Activated B cell treated with CpG ODN at 0.5 μM for 24 hours (primary cell): ENCODE results near the gene CAPN15. TPM values are rescaled to one million over a fixed set of nuclear protein-coding genes. Genes with fewer than 3 reads are reported as not detected.

ENCODE experiments used
- ATAC-seq: fragments of 200-7000 bp; cut with Tn5 transposase; one replicate; pipeline ENCODE4 v1.10.0; 2021; ENCODE audit warnings: low read depth, mild to moderate bottlenecking, moderate library complexity
- CTCF ChIA-PET: fragments of 350-600 bp; sonication (Branson Sonifier 250); formaldehyde crosslinking; loops from one replicate; lab custom pipeline; 2021; ENCODE audit warnings: antibody characterized with exemption; lab: Charles Lee
- POLR2A ChIA-PET: fragments of 350-600 bp; sonication (Branson Sonifier 250); formaldehyde crosslinking; loops from one replicate; lab custom pipeline; 2021; ENCODE audit warnings: antibody characterized with exemption; lab: Charles Lee
- DNase-seq: peaks from one replicate; pipeline ENCODE4 v3.0.0; 2022
- H3K27ac Mint-ChIP-seq: one replicate; pipeline ENCODE4 v1.8.0; 2020; ENCODE audit warnings: mixed read lengths
- H3K27me3 Mint-ChIP-seq: one replicate; pipeline ENCODE4 v1.8.0; 2021; ENCODE audit warnings: mixed read lengths
- H3K36me3 Mint-ChIP-seq: one replicate; pipeline ENCODE4 v1.8.0; 2021; ENCODE audit warnings: low read depth, mixed read lengths
- H3K4me1 Mint-ChIP-seq: one replicate; pipeline ENCODE4 v1.8.0; 2021; ENCODE audit warnings: mixed read lengths
- H3K4me3 Mint-ChIP-seq: one replicate; pipeline ENCODE4 v1.8.0; 2020; ENCODE audit warnings: mild to moderate bottlenecking, mixed read lengths
- H3K9me3 Mint-ChIP-seq: one replicate; pipeline ENCODE4 v1.8.0; 2020; ENCODE audit warnings: mixed read lengths
- CTCF ChIP-seq: fragments of 200-600 bp; IDR thresholded peaks from one replicate; pipeline ENCODE4 v1.8.0; 2022; ENCODE audit warnings: antibody characterized with exemption, mild to moderate bottlenecking
- intact Hi-C: fragments of 100-400 bp; cut with micrococcal nuclease; formaldehyde crosslinking; loops from one replicate; pipeline ENCODE4 v1.15.1; 2024
- total RNA-seq: library from RNA; stranded (reverse); gene quantifications from 2 replicates; pipeline ENCODE4 v1.2.3, GENCODE V29; 2022

Gene CAPN15
- total RNA-seq, 1 donor from 2014 or later = 95.1 TPM

GRCh38 chr16:567373-568256 lies 40.1 kb downstream of the CAPN15 start:
- peaks cover 34% of the 10 kb centered on the region for H3K4me1 Mint-ChIP-seq
- intact Hi-C loops = loop anchor here (5.0 kb wide), 1 partner anchor 40 kb away; the partner anchor contains the start of gene CAPN15
- no peak for ATAC-seq
- TF ChIP-seq CTCF = no peak
- H3K9me3 Mint-ChIP-seq = no peaks in the 10 kb centered on the region
- peak overlapping the region; percentile 60 for H3K4me3 Mint-ChIP-seq
- ChIA-PET POLR2A (interaction anchor here (0.5 to 1.4 kb wide), 5 partner anchors 14 to 1702 kb away, joined by 3 to 9 read pairs (median 5); partner anchors contain the start of gene METTL26), CTCF (no interaction called here)
- peaks cover 2% of the 10 kb centered on the region for H3K27me3 Mint-ChIP-seq
- DNase-seq = no peak
- peaks cover 2% of the 10 kb centered on the region for H3K36me3 Mint-ChIP-seq
- H3K27ac Mint-ChIP-seq = no peak overlapping the region

GRCh38 chr16:568401-569258 lies 41.1 kb downstream of the CAPN15 start:
- POLR2A ChIA-PET = interaction anchor here (0.7 to 1.8 kb wide), 3 partner anchors 20 to 70 kb away, joined by 3 to 6 read pairs (median 4); partner anchors contain the start of gene CAPN15
- TF ChIP-seq CTCF = no peak
- intact Hi-C loops = loop anchor here (1.0 to 5.0 kb wide), 2 partner anchors 41 to 68 kb away; partner anchors contain the start of genes CAPN15 and METTL26
- peaks cover 34% of the 10 kb centered on the region for H3K4me1 Mint-ChIP-seq
- H3K27me3 Mint-ChIP-seq = no peaks in the 10 kb centered on the region
- peaks cover 2% of the 10 kb centered on the region for H3K36me3 Mint-ChIP-seq
- CTCF ChIA-PET = no interaction called here
- ATAC-seq = no peak
- H3K4me3 Mint-ChIP-seq = peak overlapping the region; percentile 89
- no peaks in the 10 kb centered on the region for H3K9me3 Mint-ChIP-seq
- no peak for DNase-seq
- H3K27ac Mint-ChIP-seq = peak overlapping the region; percentile 84

- H3K9me3 Mint-ChIP-seq = no peaks in the 10 kb centered on the region
- TF ChIP-seq CTCF = no peak
- peaks cover 34% of the 10 kb centered on the region for H3K4me1 Mint-ChIP-seq
- H3K4me3 Mint-ChIP-seq = peak within 1 kb of the TSS; percentile 89
- H3K27ac Mint-ChIP-seq = peak within 1 kb of the TSS; percentile 84
- H3K36me3 Mint-ChIP-seq = peaks cover 2% of the 10 kb centered on the region
- H3K27me3 Mint-ChIP-seq = no peaks in the 10 kb centered on the region
- ChIA-PET POLR2A (interaction anchor here (0.7 to 1.8 kb wide), 4 partner anchors 19 to 69 kb away, joined by 3 to 6 read pairs (median 4); partner anchors contain the start of genes CAPN15 and METTL26), CTCF (no interaction called here)
- intact Hi-C loops = loop anchor here (1.0 to 5.0 kb wide), 2 partner anchors 42 to 67 kb away; partner anchors contain the start of genes CAPN15 and METTL26
- DNase-seq (peak; percentile 71), ATAC-seq (peak; percentile 76)
Measured at GRCh38 chr16:569445-570254, 42.1 kb downstream of the CAPN15 start, which contains the start of gene PIGQ. PIGQ (plus strand) TSS chr16:569968; CDS start chr16:574075, 4,107 bp downstream.

- no peak overlapping the region for H3K4me3 Mint-ChIP-seq
- H3K27ac Mint-ChIP-seq = no peak overlapping the region
- ATAC-seq (no peak), DNase-seq (no peak)
- TF ChIP-seq CTCF = no peak
- H3K4me1 Mint-ChIP-seq = peaks cover 22% of the 10 kb centered on the region
- intact Hi-C loops = no loop called here
- ChIA-PET POLR2A (no interaction called here), CTCF (no interaction called here)
- no peaks in the 10 kb centered on the region for H3K9me3 Mint-ChIP-seq
- H3K36me3 Mint-ChIP-seq = peaks cover 2% of the 10 kb centered on the region
- H3K27me3 Mint-ChIP-seq = no peaks in the 10 kb centered on the region
Measured at GRCh38 chr16:572865-573650, 45.5 kb downstream of the CAPN15 start.
